HepG2 (cell line): Measurements from ENCODE around the gene FANK1. TPM values are rescaled to one million over a fixed set of nuclear protein-coding genes. Genes with fewer than 3 reads are reported as not detected.

ENCODE experiments used
- ATAC-seq: fragments of 200-7000 bp; cut with Tn5 transposase; 3 replicates; pipeline ENCODE4 v1.9.1; 2020; ENCODE audit warnings: mild to moderate bottlenecking, moderate library complexity
- BruUV-seq: library from RNA; stranded (reverse); fragments of 400-500 nt; replicated peaks from 2 replicates; lab custom pipeline; 2021; lab: Mats Ljungman, UMichigan
- CTCF ChIA-PET: fragments of 300-600 bp; formaldehyde crosslinking; extraction: SDS; loops from one replicate; lab custom pipeline; 2021; ENCODE audit warnings: low total read pairs, inconsistent platforms, low intra/inter-chr PET ratio; lab: Yijun Ruan, JAX
- POLR2A ChIA-PET: fragments of 350-600 bp; sonication (Branson Sonifier 250); formaldehyde crosslinking; loops from one replicate; lab custom pipeline; 2020; ENCODE audit warnings: antibody characterized with exemption, inconsistent platforms; lab: Yijun Ruan, JAX
- DNase-seq: peaks from one replicate; pipeline ENCODE4 v3.0.0-alpha.2; 2015; ENCODE audit warnings: low spot score
- FAIRE-seq: peaks from 3 replicates; lab custom pipeline; 2011; peaks lifted over from hg19 to GRCh38; lab: Jason Lieb, UNC
- H2AFZ ChIP-seq: one replicate; pipeline ENCODE4 v1.6.1; 2011; ENCODE audit warnings: low read length, inconsistent platforms
- H3K27ac ChIP-seq: fragments of 300-600 bp; 3 replicates; pipeline ENCODE4 v1.8.0; 2011; ENCODE audit warnings: mixed run types, mild to moderate bottlenecking, mixed read lengths, low read length, inconsistent platforms; ENCODE audit not compliant: insufficient read depth; ENCODE audit errors: extremely low read length
- H3K27me3 ChIP-seq, 2 experiments: fragments of 200-600 bp in 1 of 2; 2 replicates in 1 of 2; 3 replicates in 1 of 2; pipeline versions ENCODE4 v1.6.0 to v1.8.0; 2011; ENCODE audit warnings: low read length in 2 of 2, mild to moderate bottlenecking in 2 of 2, moderate library complexity in 2 of 2, inconsistent platforms in 1 of 2; ENCODE audit not compliant: insufficient read depth in 2 of 2, control insufficient read depth in 1 of 2
- H3K36me3 ChIP-seq, 2 experiments: fragments of 200-600 bp in 1 of 2; replicated peaks in 1 of 2; 2 replicates in 1 of 2; 3 replicates in 1 of 2; pipeline versions ENCODE4 v1.5.1 to v1.8.0; 2011; ENCODE audit warnings: low read length in 2 of 2, inconsistent platforms in 1 of 2; ENCODE audit not compliant: insufficient read depth in 2 of 2, control insufficient read depth in 1 of 2
- H3K4me1 ChIP-seq: 2 replicates; pipeline ENCODE4 v1.5.1; 2012; ENCODE audit warnings: low read length, inconsistent platforms; ENCODE audit not compliant: insufficient read depth
- H3K4me2 ChIP-seq: 2 replicates; pipeline ENCODE4 v1.6.0; 2011; ENCODE audit warnings: low read depth, low read length, inconsistent platforms
- H3K4me3 ChIP-seq, 3 experiments: fragments of 200-600 bp in 1 of 3; sonication (generic), shearing (Covaris generic) in 1 of 3; replicated peaks in 1 of 3; 2 replicates each; pipeline ENCODE4 v1.5.1; 2011 to 2016; ENCODE audit warnings: low read length in 3 of 3, inconsistent platforms in 2 of 3, low read depth in 2 of 3, mild to moderate bottlenecking in 2 of 3, control low read depth in 1 of 3, mixed read lengths in 1 of 3; ENCODE audit not compliant: insufficient read depth in 1 of 3
- H3K79me2 ChIP-seq: one replicate; pipeline ENCODE4 v1.6.1; 2011; ENCODE audit warnings: low read length, inconsistent platforms; ENCODE audit not compliant: insufficient read depth
- H3K9ac ChIP-seq: 2 replicates; pipeline ENCODE4 v1.6.0; 2011; ENCODE audit warnings: mild to moderate bottlenecking, low read depth, low read length, inconsistent platforms; ENCODE audit not compliant: insufficient read depth
- H3K9me3 ChIP-seq: 2 replicates; pipeline ENCODE4 v1.5.1; 2012; ENCODE audit warnings: mild to moderate bottlenecking, low read length
- H4K20me1 ChIP-seq: 2 replicates; pipeline ENCODE4 v1.6.0; 2011; ENCODE audit warnings: inconsistent platforms, mild to moderate bottlenecking, low read length, moderate library complexity; ENCODE audit not compliant: insufficient read depth
- CREB1 ChIP-seq, 2 experiments: fragments of 450-650 bp in 1 of 2; IDR thresholded peaks; 2 replicates each; pipeline ENCODE4 v1.6.1; 2016 to 2017; ENCODE audit warnings: control low read depth in 1 of 2, mild to moderate bottlenecking in 1 of 2, missing compliant biosample characterization in 1 of 2, missing genetic modification characterization in 1 of 2
- HDAC6 ChIP-seq: fragments of 200-600 bp; sonication (generic); IDR thresholded peaks from 2 replicates; pipeline ENCODE4 v1.7.0; 2017; ENCODE audit warnings: mild to moderate bottlenecking, antibody characterized with exemption, low read length, low read depth
- MEF2D ChIP-seq: sonication (generic); formaldehyde crosslinking; IDR thresholded peaks from 2 replicates; pipeline ENCODE4 v1.5.1; 2020; ENCODE audit warnings: mild to moderate bottlenecking, missing genetic modification reagents
- RXRA ChIP-seq: sonication (generic); formaldehyde crosslinking; IDR thresholded peaks from 2 replicates; pipeline ENCODE4 v1.5.1; 2020; ENCODE audit warnings: missing genetic modification reagents
- SRF ChIP-seq: IDR thresholded peaks from 2 replicates; pipeline ENCODE4 v1.6.1; 2011; ENCODE audit warnings: mild to moderate bottlenecking, low read depth, low read length, moderate library complexity
- ZFP90 ChIP-seq: sonication (generic); formaldehyde crosslinking; IDR thresholded peaks from 2 replicates; pipeline ENCODE4 v1.8.0; 2022; ENCODE audit warnings: missing genetic modification reagents, mild to moderate bottlenecking, inconsistent platforms, borderline replicate concordance
- ZNF878 ChIP-seq: sonication (generic); formaldehyde crosslinking; IDR thresholded peaks from 2 replicates; pipeline ENCODE4 v1.8.1; 2023; ENCODE audit warnings: mild to moderate bottlenecking, missing genetic modification reagents, moderate library complexity
- WGBS: methylation state at CpG from one replicate; pipeline ENCODE4 v1.1.6; 2017; ENCODE audit warnings: low lambda C conversion rate; 5-methylcytosine and 5-hydroxymethylcytosine counted together
- in situ Hi-C: cut with HindIII; loops from 2 replicates; pipeline ENCODE4 v1.10.0; 2017; ENCODE audit warnings: low pct_unique_long_range_greater_than_20kb; ENCODE audit not compliant: extremely low pct_ligation_motif_present
- intact Hi-C: fragments of 100-400 bp; cut with micrococcal nuclease; formaldehyde crosslinking; loops from one replicate; pipeline ENCODE4 v1.10.0; 2022; ENCODE audit not compliant: unreplicated experiment
- polyA plus RNA-seq, 8 experiments: library from polyadenylated mRNA; depleted of rRNA in 3 of 8; stranded (reverse) in 7 of 8; unstranded in 1 of 8; fragments of >200 nt; fragmentation: Illumina TruSeq in 4 of 8; extraction: Trizol in 4 of 8; gene quantifications; 2 replicates each; pipeline versions ENCODE4 v1.2.1 to v1.2.3, GENCODE V29; 2011 to 2016; ENCODE audit warnings: low read depth in 4 of 8, missing spikeins in 1 of 8, mixed read lengths in 1 of 8; ENCODE audit not compliant: insufficient read depth in 1 of 8
- total RNA-seq, 5 experiments: library from RNA; depleted of rRNA; stranded (reverse); fragments of >200 nt; fragmentation: Illumina TruSeq; extraction: Trizol; gene quantifications; 2 replicates each; pipeline ENCODE4 v1.2.3, GENCODE V29; 2016; ENCODE audit warnings: low read depth in 1 of 5
- TF ChIP-seq, protein P1 (sequence below): IDR thresholded peaks from 2 replicates; pipeline ENCODE4 v1.6.1; 2016; ENCODE audit warnings: missing compliant biosample characterization, missing genetic modification reagents, borderline replicate concordance
- TF ChIP-seq, protein P2 (sequence below): IDR thresholded peaks from 2 replicates; pipeline ENCODE4 v1.4.0; 2020; ENCODE audit warnings: mild to moderate bottlenecking, missing genetic modification reagents
- TF ChIP-seq, protein P3 (sequence below): IDR thresholded peaks from 2 replicates; pipeline ENCODE4 v1.6.1; 2012; ENCODE audit warnings: inconsistent platforms
- TF ChIP-seq, protein P4 (sequence below): sonication (generic); formaldehyde crosslinking; IDR thresholded peaks from 2 replicates; pipeline ENCODE4 v1.5.0; 2020; ENCODE audit warnings: mild to moderate bottlenecking, missing genetic modification reagents, borderline replicate concordance

The FANK1 gene
- total and polyA plus RNA-seq, 2 of the 13 experiments (the other 11 are each of a cell fraction or from before 2014, with no cell fraction given) = 0.22 TPM; not detected in 1

DNA sequence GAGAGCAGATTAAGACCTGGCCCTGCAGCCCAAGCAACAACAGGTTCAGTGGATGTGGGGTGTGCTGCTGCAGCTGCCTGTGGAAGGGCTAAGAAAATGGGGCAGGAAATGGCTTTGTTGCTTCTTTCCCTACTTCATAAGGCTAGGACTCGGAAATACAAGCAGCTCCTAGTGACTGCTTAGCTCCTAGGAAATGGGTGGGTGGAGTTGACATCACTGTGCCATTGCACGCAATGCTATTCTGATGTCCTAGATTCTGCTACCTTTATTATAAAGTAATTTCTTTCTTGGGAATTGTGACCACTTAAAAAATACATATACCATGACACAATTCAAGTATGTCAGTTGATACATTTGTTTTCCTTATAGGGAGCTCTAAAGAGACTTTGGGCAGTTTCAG, 155.8 kb downstream of the FANK1 start:
- in situ Hi-C loops = no loop called here
- Histone ChIP-seq H3K9me3 (no peaks in the 10 kb centered on the region), H3K36me3 (no peaks in the 10 kb centered on the region), H3K79me2 (no peaks in the 10 kb centered on the region), H3K27ac (no peak overlapping the region), H2AFZ (no peak overlapping the region), H3K4me2 (no peak overlapping the region), H3K4me1 (no peaks in the 10 kb centered on the region), H3K9ac (no peak overlapping the region), H3K27me3 (peaks cover 1 to 27% of the 10 kb centered on the region in 2 experiments; a peak in 3 of 5 replicates), H3K4me3 (no peak overlapping the region), H4K20me1 (no peaks in the 10 kb centered on the region)
- WGBS = 45% methylated on average over 2 of the region's 2 CpGs
- BruUV-seq = no TSS peak
- FAIRE-seq (no peak), DNase-seq (no peak), ATAC-seq (no peak)
- CTCF ChIA-PET = no interaction called here
- intact Hi-C loops = no loop called here
- POLR2A ChIA-PET = no interaction called here
- no peak for TF ChIP-seq ZFP90 (CRISPR knock-in tag)
- TF ChIP-seq SRF = no peak
- no peak for TF ChIP-seq RXRA
- no peak for TF ChIP-seq ZNF878
- TF ChIP-seq, protein P1, sequence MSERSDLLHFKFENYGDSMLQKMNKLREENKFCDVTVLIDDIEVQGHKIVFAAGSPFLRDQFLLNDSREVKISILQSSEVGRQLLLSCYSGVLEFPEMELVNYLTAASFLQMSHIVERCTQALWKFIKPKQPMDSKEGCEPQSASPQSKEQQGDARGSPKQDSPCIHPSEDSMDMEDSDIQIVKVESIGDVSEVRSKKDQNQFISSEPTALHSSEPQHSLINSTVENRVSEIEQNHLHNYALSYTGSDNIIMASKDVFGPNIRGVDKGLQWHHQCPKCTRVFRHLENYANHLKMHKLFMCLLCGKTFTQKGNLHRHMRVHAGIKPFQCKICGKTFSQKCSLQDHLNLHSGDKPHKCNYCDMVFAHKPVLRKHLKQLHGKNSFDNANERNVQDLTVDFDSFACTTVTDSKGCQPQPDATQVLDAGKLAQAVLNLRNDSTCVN (CRISPR knock-in tag) = no peak
- TF ChIP-seq, protein P2, sequence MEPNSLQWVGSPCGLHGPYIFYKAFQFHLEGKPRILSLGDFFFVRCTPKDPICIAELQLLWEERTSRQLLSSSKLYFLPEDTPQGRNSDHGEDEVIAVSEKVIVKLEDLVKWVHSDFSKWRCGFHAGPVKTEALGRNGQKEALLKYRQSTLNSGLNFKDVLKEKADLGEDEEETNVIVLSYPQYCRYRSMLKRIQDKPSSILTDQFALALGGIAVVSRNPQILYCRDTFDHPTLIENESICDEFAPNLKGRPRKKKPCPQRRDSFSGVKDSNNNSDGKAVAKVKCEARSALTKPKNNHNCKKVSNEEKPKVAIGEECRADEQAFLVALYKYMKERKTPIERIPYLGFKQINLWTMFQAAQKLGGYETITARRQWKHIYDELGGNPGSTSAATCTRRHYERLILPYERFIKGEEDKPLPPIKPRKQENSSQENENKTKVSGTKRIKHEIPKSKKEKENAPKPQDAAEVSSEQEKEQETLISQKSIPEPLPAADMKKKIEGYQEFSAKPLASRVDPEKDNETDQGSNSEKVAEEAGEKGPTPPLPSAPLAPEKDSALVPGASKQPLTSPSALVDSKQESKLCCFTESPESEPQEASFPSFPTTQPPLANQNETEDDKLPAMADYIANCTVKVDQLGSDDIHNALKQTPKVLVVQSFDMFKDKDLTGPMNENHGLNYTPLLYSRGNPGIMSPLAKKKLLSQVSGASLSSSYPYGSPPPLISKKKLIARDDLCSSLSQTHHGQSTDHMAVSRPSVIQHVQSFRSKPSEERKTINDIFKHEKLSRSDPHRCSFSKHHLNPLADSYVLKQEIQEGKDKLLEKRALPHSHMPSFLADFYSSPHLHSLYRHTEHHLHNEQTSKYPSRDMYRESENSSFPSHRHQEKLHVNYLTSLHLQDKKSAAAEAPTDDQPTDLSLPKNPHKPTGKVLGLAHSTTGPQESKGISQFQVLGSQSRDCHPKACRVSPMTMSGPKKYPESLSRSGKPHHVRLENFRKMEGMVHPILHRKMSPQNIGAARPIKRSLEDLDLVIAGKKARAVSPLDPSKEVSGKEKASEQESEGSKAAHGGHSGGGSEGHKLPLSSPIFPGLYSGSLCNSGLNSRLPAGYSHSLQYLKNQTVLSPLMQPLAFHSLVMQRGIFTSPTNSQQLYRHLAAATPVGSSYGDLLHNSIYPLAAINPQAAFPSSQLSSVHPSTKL (CRISPR knock-in tag) = no peak
- TF ChIP-seq, protein P3, sequence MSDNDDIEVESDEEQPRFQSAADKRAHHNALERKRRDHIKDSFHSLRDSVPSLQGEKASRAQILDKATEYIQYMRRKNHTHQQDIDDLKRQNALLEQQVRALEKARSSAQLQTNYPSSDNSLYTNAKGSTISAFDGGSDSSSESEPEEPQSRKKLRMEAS = no peak
- TF ChIP-seq CREB1 (IDR thresholded peaks at IDR 0.05) = no peak
- TF ChIP-seq CREB1 (CRISPR knock-in tag; IDR thresholded peaks at IDR 0.05) = no peak
- TF ChIP-seq, protein P4, sequence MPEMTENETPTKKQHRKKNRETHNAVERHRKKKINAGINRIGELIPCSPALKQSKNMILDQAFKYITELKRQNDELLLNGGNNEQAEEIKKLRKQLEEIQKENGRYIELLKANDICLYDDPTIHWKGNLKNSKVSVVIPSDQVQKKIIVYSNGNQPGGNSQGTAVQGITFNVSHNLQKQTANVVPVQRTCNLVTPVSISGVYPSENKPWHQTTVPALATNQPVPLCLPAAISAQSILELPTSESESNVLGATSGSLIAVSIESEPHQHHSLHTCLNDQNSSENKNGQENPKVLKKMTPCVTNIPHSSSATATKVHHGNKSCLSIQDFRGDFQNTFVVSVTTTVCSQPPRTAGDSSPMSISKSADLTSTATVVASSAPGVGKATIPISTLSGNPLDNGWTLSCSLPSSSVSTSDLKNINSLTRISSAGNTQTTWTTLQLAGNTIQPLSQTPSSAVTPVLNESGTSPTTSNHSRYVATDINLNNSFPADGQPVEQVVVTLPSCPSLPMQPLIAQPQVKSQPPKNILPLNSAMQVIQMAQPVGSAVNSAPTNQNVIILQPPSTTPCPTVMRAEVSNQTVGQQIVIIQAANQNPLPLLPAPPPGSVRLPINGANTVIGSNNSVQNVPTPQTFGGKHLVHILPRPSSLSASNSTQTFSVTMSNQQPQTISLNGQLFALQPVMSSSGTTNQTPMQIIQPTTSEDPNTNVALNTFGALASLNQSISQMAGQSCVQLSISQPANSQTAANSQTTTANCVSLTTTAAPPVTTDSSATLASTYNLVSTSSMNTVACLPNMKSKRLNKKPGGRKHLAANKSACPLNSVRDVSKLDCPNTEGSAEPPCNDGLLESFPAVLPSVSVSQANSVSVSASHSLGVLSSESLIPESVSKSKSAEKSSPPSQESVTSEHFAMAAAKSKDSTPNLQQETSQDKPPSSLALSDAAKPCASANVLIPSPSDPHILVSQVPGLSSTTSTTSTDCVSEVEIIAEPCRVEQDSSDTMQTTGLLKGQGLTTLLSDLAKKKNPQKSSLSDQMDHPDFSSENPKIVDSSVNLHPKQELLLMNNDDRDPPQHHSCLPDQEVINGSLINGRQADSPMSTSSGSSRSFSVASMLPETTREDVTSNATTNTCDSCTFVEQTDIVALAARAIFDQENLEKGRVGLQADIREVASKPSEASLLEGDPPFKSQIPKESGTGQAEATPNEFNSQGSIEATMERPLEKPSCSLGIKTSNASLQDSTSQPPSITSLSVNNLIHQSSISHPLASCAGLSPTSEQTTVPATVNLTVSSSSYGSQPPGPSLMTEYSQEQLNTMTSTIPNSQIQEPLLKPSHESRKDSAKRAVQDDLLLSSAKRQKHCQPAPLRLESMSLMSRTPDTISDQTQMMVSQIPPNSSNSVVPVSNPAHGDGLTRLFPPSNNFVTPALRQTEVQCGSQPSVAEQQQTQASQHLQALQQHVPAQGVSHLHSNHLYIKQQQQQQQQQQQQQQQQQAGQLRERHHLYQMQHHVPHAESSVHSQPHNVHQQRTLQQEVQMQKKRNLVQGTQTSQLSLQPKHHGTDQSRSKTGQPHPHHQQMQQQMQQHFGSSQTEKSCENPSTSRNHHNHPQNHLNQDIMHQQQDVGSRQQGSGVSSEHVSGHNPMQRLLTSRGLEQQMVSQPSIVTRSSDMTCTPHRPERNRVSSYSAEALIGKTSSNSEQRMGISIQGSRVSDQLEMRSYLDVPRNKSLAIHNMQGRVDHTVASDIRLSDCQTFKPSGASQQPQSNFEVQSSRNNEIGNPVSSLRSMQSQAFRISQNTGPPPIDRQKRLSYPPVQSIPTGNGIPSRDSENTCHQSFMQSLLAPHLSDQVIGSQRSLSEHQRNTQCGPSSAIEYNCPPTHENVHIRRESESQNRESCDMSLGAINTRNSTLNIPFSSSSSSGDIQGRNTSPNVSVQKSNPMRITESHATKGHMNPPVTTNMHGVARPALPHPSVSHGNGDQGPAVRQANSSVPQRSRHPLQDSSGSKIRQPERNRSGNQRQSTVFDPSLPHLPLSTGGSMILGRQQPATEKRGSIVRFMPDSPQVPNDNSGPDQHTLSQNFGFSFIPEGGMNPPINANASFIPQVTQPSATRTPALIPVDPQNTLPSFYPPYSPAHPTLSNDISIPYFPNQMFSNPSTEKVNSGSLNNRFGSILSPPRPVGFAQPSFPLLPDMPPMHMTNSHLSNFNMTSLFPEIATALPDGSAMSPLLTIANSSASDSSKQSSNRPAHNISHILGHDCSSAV = no peak
- no peak for TF ChIP-seq HDAC6
- TF ChIP-seq MEF2D (CRISPR knock-in tag) = no peak
